Inflammatory macrophage treated with lipopolysaccharide for 4 hours (primary cell): ENCODE measurements around the gene TRERF1.
A peak's percentile ranks its signal among the peaks of the same experiment; 100 is the strongest.
"Not testable (repeated sequence)": the region's sequence is repeated elsewhere in the genome, so short reads cannot be mapped to it uniquely, and the experiment has no call there.

Source experiments
- DNase-seq: peaks from one replicate; pipeline ENCODE4 v3.0.0-alpha.2; 2020

TRERF1 gene

DNA sequence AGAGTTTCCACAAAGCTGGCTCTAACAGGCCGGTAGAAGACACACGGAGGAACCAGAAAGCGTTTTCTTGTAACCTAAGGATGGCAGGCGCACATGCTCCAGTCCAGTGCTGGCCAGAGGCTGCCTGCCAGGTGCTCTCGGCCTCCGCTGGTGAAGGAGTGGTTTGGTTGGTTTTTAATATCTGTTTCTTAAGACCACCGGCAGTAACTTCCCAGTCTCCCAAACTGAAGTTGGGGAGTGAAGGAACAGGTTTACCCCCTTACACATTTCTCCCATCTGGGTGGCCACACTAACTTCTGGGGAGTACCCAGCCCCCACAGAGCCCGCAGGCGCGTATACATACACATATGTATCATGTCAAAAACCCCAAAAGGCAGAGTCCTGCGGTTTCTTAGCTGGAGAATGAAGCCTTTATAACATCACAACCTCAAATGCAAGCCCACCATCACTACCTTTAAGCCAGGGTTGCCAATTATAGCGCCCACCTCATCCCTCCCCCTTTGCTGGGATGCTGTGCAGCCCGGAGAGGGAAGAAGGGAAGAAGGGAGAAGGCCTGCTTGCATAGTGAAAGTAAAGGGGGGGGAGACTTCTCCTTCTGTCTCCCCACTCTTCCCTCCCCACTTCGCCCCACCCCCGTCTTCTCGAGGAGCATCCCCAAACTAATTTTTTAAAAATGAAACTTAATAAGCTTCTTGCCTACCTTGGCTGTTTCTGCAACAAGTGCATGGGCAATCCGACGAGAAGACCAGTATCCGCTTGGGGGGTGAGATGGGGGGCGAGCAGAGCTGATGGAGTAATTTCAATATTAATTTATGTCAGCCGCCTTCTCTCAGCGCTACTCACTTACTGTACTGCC lies 1.0 kb downstream of the TRERF1 start:
- DNase-seq, result peak; percentile 29

DNA sequence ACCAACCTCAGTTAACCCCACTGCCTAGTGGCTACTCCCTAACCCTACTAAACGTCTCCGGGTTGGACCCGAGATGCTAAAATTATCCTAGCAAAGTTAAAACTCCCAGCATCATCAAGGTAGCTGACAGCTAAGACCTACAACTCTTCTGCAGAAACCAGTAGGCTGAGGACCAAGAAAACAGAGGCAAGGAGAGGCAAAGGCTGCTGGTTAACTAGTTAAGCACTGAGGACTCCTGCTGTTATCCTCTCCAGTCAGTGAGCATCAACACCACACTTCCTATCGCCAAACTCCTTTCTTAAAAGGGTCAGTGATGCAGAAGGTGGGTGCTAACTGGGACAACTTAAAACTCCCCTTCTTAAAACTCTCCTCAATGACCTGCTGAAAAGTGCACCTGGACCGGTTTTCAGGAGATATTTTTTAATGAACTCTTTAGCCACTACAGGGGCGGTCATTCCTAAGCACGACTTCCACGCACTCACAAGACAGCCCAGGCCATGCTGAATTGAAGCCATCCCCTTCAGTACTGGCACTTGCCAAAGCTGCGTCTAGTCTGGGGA lies 1.7 kb downstream of the TRERF1 start:
- no peak for DNase-seq

DNA sequence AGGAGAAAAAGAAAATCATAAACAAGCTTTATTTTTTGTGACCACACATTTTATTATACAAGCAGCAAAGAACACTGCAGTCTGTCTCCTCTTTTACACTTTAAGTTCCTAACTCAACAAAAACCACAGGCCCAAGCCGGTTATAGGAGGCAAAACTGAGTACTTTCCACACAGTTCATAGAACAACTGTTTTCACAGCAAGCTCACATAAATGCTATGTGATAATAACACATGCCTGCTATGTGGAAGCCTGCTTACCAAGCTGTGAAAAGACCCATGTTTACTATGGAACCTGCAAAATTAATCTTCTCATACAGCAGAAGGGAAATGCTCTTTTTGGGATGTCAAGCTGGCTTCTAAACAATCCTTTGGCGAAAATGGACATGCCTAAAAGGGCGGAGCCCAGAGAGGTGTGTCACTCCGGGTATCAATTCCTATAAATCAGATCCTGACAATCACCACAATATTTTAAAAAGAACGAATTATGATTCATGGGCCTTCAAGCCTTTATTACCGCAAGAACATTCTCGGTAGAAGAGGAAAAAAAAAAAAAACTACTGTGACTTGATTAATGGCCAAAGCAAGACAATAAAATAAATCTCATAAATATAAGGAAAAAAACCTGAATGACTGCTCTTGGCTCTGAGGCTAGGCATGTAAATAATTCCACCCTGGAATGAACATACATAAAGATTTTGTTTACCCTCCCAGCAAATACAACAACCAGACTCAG lies 2.6 kb downstream of the TRERF1 start:
- no peak for DNase-seq

DNA sequence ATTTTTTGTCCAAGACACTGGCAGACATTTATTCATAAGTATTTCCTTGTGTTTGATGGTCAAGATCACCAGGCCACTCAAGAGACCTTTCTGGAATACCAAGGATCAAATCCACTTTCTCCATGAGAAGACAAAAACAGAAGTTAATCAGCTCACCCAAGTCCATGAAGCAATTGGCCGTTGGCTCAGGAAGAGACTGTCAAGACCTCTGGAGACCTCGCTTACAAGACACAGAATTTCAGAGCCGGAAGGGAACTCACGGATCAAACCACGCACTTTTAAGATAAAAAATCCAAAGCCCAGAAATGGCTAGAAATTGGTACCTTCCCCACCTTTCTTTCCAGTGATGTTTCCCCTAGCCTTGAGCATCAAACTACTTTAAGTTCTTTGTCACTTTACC lies 3.3 kb downstream of the TRERF1 start:
- peak; percentile 17 for DNase-seq

DNA sequence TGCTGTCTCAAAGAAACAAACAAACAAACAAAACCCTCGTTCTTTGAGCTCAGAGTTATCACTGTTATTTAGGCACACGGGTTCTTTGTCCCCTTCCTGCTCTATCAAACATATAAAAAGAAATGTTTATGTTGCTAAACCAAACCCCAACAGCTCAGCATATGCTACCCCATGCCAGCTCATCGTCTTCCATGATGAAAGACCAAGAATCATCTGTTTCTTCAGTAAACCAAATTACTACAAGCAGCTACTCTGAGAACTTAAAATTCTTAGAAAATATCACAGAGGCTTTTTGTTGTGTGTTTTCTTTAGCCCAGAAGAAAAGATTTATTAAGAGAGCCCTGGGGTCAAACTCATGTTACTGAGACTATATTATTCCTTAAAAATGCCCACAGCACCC lies 4.7 kb downstream of the TRERF1 start:
- DNase-seq, result no peak

DNA sequence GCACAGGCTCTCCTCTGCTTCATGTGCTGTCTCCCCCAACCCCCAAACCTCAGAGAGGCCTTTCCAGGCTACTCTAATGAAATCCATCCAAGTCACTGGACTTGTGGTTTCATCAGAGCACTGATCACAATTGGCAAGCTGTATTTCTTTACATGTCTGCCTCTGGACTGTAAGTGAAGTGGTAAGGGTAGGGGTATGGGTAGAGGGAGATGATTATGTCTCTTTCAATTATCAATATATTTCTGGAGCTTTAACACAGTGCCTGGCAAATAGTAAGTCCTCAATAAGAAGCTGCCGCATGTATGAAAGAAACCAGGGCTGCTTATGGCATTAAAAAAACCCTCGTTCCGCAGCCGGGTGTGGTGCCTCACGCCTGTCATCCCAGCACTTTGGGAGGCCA lies 5.4 kb downstream of the TRERF1 start:
- no peak for DNase-seq

DNA sequence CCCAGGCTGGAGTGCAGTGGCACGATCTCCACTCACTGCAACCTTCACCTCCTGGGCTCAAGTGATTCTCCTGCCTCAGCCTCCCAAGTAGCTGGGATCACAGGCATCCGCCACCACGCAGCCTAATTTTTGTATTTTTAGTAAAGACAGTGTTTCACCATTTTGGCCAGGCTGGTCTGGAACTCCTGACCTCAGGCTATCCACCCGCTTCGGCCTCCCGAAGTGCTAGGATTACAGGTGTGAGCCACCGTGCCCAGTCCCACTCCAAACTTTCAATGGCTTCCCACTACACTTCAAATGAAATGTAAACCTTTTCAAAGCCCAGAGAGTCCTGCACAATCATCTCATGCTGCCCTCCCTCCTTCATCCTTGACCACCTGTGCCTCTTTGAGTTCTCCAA lies 5.8 kb downstream of the TRERF1 start:
- not testable (repeated sequence) for DNase-seq

DNA sequence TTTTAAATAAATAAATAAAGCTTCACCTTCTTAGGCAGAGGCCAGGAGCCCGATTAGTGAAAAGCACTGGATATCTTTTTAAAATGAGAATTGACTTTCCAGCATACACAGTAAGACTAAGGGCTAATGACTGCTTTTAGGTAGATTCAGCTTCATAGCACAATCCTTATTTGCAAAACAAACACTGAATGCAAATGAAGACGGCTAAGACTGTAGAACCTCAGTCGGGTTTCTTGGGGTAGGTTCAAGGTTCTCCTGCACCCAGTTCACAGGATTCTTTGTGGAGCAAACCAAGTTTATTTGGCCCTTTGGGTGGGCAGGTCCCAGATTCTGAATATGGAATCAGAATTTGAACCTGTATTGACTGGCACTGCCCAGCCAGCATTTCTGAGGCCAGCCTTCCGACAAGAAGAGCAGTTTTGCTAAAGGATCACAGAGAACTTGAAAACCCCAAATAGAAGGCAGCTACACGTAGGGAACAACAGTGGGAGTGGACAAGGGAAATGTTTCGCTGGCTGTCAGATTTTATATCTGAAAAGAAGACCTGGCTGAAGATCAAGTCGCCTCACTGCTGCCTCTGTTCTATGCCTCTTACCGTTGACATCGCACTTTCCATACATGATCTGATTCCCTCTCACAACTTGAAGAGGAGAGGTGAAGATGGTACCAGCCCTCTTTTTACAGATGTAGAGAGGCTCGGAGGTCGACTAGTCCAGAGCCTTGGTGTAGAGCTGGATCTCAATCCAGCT lies 8.2 kb downstream of the TRERF1 start:
- DNase-seq, result no peak

DNA sequence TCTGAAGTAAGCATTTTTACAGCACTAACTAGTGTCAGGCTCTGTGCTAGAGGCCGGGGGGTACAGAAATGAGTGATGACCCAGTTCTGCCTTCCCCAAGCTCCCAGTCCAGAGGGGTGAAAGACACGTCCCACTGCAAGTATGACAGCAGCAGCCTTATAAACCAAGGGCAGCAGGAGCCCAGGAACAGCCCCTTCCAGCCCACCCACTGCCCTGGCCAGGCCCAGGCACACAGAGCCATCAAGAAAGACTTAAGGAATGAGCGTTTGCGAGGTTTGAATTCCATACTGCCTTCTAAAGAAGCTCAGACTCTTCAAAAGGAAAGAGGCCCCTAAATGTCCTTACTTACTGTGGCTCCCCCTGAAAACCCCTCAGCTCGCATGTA lies 10.0 kb downstream of the TRERF1 start:
- DNase-seq, result no peak

DNA sequence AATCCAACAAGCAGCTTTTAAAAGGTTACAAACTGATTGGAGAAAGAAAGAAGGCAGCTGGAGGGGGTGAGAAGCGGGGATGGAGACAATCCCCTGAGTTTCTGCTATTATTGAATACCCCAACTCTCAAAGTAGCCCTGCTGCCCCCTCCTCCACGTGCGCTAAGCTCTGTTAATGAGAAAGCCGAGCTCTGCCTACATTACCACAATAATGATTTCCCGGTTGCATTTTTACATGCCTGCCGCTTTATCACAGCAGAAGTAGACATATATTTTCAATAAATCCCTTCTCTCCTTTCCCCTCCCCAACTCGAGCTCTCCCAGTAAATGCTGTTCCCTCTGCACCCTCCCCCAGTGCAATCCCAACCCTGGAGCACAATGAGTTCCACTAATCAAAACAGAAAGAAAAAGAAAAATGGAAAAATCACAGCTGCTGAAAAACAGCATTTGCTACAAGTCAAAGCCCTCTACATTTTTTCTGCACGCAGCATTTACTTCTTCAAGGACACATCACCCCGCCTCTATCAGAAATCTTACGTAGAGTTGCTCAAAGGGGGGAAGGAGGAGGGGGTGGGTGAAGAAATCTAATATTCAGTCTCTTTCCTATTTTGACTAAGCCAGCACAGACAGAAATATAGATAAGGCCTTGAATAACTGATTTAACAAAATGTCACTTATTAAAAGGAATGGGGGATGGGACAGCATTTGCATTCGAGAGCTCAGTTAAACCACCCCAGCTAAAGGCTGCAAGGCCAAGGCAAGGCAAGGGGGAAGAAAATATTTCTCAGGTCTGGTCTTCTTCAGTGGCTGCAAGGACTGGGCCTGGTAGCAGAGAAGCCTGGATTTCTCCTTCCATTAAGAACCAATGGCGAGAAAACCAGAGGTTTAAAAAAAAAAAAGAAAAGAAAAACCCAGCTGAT lies 10.7 kb downstream of the TRERF1 start:
- no peak for DNase-seq

DNA sequence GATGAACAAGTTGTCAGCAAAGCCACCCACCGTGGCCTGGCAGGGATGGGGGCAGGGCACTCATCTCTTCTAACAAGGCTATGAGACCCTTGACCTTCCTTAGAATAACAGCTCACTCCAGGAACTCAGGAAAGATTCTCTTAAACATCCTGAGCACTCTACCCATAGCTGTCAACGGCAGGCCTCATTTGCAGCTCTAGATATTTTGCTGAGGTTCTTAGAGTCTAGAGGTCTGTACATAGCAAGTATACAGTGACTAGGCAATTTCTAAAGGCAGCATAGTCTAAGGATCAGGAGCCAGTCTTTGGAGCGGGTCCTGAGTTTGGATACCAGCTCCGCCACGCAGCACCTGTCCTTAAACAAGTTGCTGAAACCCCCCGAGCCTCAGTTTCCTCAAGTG lies 11.7 kb downstream of the TRERF1 start:
- no peak for DNase-seq

DNA sequence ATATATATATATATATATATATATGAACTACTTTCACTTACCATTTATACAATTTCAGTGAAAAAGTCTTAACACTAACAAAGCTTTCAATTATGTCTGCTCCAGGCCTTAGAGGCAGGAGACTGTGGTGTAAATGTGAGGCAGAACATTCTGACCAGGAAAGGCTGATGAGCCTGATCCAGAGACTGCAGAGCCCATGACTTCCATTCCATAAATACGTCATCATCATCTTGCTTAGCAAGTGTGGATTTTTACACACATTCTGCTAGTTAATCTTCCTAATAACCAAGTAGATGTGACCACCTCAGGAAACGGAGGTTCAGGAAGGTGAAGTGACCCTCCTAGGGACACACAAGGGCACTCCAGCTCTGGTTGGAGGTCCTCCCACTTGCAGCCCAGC lies 14.9 kb downstream of the TRERF1 start:
- no peak for DNase-seq

DNA sequence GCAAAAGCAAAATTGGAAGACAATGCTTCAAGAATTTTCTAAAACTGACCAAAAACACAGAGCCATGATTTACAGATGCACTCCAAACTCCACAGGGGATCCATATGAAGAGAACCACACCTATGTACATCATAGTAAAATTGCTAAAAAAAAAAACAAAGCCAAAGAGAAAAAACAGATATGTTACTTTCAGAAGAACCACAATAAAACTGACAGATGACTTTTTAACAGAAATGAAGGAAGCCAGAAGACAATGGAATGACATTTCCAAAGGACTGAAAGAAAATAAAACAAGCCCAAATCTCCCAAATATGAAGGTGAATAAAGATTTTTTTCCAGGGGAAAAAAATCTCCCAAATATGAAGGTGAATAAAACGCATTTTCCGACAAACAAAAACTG lies 17.5 kb downstream of the TRERF1 start:
- DNase-seq, result no peak

DNA sequence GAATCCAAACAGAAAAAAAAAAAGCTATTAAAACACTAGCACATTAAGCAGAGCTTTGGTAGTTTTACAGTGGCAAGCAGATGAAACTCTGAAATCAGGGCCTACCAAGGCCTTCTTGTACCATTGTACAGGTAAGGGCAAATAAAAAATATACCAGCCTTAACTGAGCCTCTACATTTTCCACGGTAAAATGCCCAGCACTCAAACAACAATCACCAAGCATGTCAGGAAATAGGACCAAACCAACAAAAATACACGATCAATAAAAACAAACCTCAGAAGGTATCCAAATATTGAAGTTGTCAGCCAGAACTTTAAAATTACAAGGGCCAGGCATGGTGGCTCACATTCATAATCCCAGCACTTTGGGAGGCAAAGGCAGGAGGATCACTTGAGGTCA lies 18.3 kb downstream of the TRERF1 start:
- no peak for DNase-seq

DNA sequence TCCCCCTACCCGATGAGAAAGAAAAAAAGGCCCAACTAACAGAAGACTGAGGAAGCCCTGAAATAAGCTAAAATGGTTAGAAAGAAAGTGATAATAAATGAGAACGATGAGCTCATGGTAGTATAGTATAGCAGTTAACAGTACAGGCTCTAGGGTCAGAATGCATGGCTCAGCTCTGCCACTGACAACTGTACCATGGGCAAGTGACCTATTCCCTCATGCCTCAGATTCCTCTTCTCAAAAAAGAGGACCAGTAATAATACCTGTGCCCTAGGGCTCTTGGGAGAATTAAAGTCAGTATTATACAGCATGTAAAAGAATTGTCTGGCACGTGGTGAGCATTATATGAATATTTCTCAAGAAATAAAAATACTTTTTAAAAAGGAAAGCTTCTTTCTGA lies 19.8 kb downstream of the TRERF1 start:
- DNase-seq, result no peak

DNA sequence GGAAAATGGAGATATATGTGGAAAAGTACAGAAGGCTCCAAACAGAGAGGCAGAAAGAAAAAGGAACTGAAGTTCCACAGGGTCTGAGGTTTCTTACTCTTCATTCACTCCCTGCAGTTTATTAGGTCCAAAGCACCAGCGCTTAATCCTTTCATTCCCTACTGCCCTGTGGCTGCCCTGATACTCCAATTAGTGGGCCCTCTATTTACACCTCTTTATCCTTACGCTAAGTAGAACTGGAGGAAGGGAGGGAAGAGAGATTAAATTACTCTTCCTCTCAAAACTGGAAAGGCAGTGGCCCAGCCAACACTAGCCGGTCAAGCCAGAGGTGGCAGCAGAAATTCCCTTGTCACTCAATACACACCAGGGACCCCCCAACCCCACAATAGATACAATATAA lies 20.4 kb downstream of the TRERF1 start:
- no peak for DNase-seq

DNA sequence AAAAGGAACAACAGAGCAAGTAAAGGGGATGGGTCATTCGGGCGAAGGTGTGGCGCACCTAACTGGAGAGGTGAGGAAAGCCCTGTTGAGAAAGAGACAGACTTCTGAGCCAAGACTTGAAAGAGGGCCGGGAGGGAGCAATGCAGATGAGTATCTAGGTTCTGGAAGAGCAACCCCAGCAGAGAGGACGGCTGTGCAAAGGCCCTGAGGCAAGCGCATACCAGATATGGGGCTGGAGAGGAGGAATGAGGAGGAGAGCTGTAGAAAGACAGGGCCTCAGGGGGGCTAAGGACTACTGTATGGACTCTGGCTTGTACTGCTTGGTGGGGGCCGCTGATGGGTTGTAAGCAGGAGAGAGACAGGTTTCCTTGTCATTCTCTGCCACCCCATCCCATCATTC lies 21.9 kb downstream of the TRERF1 start:
- DNase-seq, result no peak

DNA sequence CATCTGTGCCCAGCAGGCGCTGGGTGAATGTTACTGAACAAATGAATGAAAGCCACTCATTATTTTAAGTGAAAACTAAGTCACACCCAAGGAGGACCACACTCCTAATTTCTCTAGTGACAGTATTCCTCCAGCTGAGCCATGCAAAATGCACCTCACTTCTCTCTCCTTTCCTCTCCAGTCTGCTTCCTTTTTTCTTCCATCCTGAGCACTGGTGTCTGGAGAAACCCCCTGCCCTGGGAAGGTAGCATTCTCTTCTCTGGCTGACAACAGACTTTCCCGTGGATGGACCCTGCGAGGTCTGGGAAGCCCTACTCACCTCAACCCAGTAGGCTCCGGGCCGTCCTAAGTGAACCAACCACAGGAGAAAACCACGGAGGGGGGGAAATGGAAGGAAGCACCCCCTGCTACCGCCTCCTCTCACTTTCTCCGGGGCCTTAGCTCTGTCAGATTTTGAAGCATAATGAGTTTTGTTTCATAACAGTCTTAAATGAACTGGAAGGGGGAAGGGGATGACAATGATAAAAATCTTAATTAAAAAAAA lies 22.6 kb downstream of the TRERF1 start:
- DNase-seq, result no peak

DNA sequence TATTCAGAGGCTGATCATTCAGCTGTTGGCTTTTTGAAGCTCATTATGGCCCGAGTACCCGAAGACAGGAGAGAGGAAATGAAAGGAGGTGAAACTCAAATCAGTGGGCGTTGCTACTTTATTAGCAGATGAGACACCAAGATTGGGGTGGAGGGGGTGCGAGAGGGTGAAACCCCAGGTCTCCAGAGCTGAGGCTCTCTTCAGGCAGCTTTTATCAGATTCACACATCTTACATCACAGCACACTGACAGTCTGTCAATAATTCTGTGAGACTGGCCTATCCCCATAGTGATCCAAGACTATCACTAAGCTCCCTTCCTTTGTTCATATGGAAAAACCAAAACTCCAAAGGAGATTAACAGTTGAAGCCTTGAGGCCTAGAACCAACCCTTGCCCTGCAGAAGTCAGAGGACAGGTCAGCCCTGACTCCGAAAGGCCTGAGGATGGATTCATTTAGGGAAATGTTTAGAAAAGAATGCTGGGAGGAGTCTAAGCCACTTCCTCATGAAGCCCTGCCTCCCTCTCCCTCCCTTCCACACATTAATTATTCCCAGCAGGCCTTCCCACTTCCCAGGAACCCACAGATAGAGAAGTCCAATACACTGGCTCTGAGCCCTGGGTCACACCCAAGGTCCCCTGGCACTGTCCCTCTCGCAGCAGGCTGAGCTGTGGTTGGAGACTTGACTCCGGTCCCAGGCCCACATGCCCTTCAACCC lies 23.2 kb downstream of the TRERF1 start:
- peak; percentile 48 for DNase-seq

DNA sequence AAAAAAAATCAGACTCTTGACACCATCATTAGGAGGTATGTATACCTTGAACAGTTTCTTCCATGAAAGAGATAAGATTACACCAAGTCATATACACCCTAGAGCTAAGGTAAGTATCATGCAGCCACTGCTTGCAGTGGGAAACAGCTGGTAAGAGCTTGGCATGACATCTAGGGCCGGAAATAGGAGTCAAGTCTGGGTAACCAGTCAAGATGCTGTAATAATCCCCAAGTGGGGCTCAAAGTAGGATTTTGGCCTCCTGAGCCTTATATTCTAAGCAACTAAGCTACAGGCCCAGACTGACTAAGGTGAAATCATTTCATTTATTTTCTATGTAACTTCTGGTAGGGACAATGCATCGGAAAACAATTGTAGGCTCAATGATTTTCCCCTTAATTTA lies 23.9 kb downstream of the TRERF1 start:
- no peak for DNase-seq

DNA sequence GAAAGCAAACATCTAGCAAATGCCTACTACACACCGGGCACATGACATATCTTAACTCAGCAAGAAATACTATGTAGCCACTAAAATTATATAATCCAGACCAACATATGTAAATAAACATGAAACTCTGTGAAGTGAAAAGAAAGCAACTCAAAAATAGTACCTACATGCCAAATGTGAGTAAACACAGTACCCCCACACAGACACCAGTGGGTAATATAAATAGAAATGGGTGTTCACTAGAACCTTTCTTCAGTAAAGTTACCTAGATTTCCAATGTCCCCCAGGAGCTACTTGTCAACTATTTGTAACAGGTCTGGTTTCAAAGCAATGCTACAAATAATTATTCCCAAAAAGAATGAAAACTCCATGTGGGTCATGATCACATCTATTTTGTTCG lies 25.5 kb downstream of the TRERF1 start:
- no peak for DNase-seq
